ENCODE data around the gene DYNLT2B. TPM values are rescaled to one million over a fixed set of nuclear protein-coding genes. Genes with fewer than 3 reads are reported as not detected.

DYNLT2B gene
- total RNA-seq, 1 donor from 2014 or later = 29.9 TPM

GRCh38 chr3:196274585-196274984 lies 43.5 kb downstream of the DYNLT2B start:
- H2AFZ ChIP-seq (replicated peaks) = no peak overlapping the region
- peaks cover 11% of the 10 kb centered on the region for H3F3A ChIP-seq (ENCODE audit: low read depth)
- peaks cover 12% of the 10 kb centered on the region for H3K4me1 ChIP-seq
- no peaks in the 10 kb centered on the region for H3K4me1 Mint-ChIP-seq
- no peaks in the 10 kb centered on the region for H3K27me3 Mint-ChIP-seq (ENCODE audit: insufficient read depth, low read depth)
- DNase-seq (ENCODE audit: low spot score) = no peak
- no peak overlapping the region for H3K4me3 Mint-ChIP-seq
- no peaks in the 10 kb centered on the region for H3K27me3 ChIP-seq
- no peaks in the 10 kb centered on the region for H3K36me3 ChIP-seq
- H3K4me3 ChIP-seq = no peak overlapping the region
- no peak overlapping the region for H3K9ac ChIP-seq
- H3K4me2 ChIP-seq = no peak overlapping the region
- H3K9me3 ChIP-seq (ENCODE audit: low read depth) = no peaks in the 10 kb centered on the region
- TF ChIP-seq EZH2 (IDR thresholded peaks at IDR 0.05) = no peak
- no peak for TF ChIP-seq EZH2phosphoT487 (IDR thresholded peaks at IDR 0.05)
- no peak for TF ChIP-seq CTCF (IDR thresholded peaks at IDR 0.05)
- H3K36me3 Mint-ChIP-seq = peaks cover 14% of the 10 kb centered on the region
- peak overlapping the region; percentile 46 for H3K27ac ChIP-seq
- H3K9me3 Mint-ChIP-seq = no peaks in the 10 kb centered on the region
- H3K79me2 ChIP-seq (ENCODE audit: low read depth) = peaks cover 17% of the 10 kb centered on the region
- no peaks in the 10 kb centered on the region for H4K20me1 ChIP-seq (ENCODE audit: low read depth)
- H3K27ac Mint-ChIP-seq = peak overlapping the region; percentile 60

GRCh38 chr3:196273655-196274054 lies 44.4 kb downstream of the DYNLT2B start:
- peak overlapping the region; percentile 46 for H3K4me2 ChIP-seq
- TF ChIP-seq EZH2phosphoT487 (IDR thresholded peaks at IDR 0.05) (no peak), CTCF (IDR thresholded peaks at IDR 0.05) (no peak), EZH2 (IDR thresholded peaks at IDR 0.05) (no peak)
- H4K20me1 ChIP-seq (ENCODE audit: low read depth) = no peaks in the 10 kb centered on the region
- H2AFZ ChIP-seq (replicated peaks) = peak overlapping the region; percentile 51
- peaks cover 12% of the 10 kb centered on the region for H3K4me1 ChIP-seq
- peaks cover 17% of the 10 kb centered on the region for H3K36me3 Mint-ChIP-seq
- no peaks in the 10 kb centered on the region for H3K9me3 ChIP-seq (ENCODE audit: low read depth)
- peaks cover 11% of the 10 kb centered on the region for H3F3A ChIP-seq (ENCODE audit: low read depth)
- no peak overlapping the region for H3K4me3 Mint-ChIP-seq
- H3K27ac ChIP-seq = peak overlapping the region; percentile 46
- no peaks in the 10 kb centered on the region for H3K27me3 ChIP-seq
- H3K9ac ChIP-seq = no peak overlapping the region
- H3K27ac Mint-ChIP-seq = no peak overlapping the region
- peaks cover 17% of the 10 kb centered on the region for H3K79me2 ChIP-seq (ENCODE audit: low read depth)
- H3K4me1 Mint-ChIP-seq = no peaks in the 10 kb centered on the region
- no peaks in the 10 kb centered on the region for H3K9me3 Mint-ChIP-seq
- no peak overlapping the region for H3K4me3 ChIP-seq
- no peaks in the 10 kb centered on the region for H3K27me3 Mint-ChIP-seq (ENCODE audit: insufficient read depth, low read depth)
- DNase-seq (ENCODE audit: low spot score) = peak; percentile 79
- no peaks in the 10 kb centered on the region for H3K36me3 ChIP-seq

GRCh38 chr3:196272826-196273225 lies 45.2 kb downstream of the DYNLT2B start:
- H3F3A ChIP-seq (ENCODE audit: low read depth) = peaks cover 11% of the 10 kb centered on the region
- Mint-ChIP-seq H3K9me3 (no peaks in the 10 kb centered on the region), H3K4me3 (no peak overlapping the region), H3K27ac (no peak overlapping the region), H3K4me1 (peaks cover 2% of the 10 kb centered on the region), H3K27me3 (ENCODE audit: insufficient read depth, low read depth) (no peaks in the 10 kb centered on the region), H3K36me3 (peaks cover 17% of the 10 kb centered on the region)
- H3K27me3 ChIP-seq = no peaks in the 10 kb centered on the region
- peak overlapping the region; percentile 46 for H3K4me2 ChIP-seq
- no peak for TF ChIP-seq EZH2phosphoT487 (IDR thresholded peaks at IDR 0.05)
- TF ChIP-seq CTCF (IDR thresholded peaks at IDR 0.05) = no peak
- no peak for TF ChIP-seq EZH2 (IDR thresholded peaks at IDR 0.05)
- peaks cover 12% of the 10 kb centered on the region for H3K4me1 ChIP-seq
- H2AFZ ChIP-seq (replicated peaks) = no peak overlapping the region
- no peak overlapping the region for H3K27ac ChIP-seq
- H4K20me1 ChIP-seq (ENCODE audit: low read depth) = no peaks in the 10 kb centered on the region
- H3K9ac ChIP-seq = no peak overlapping the region
- peaks cover 17% of the 10 kb centered on the region for H3K79me2 ChIP-seq (ENCODE audit: low read depth)
- no peaks in the 10 kb centered on the region for H3K36me3 ChIP-seq
- no peaks in the 10 kb centered on the region for H3K9me3 ChIP-seq (ENCODE audit: low read depth)
- no peak for DNase-seq (ENCODE audit: low spot score)
- H3K4me3 ChIP-seq = no peak overlapping the region

Data from neural progenitor cell (in vitro differentiated cells).